A172 (cell line): ENCODE data around the gene ITIH4. TPM values are rescaled to one million over a fixed set of nuclear protein-coding genes. Genes with fewer than 3 reads are reported as not detected.

ENCODE experiments used
- DNase-seq: peaks from one replicate; pipeline ENCODE4 v3.0.0-alpha.2; 2015; ENCODE audit warnings: low spot score
- total RNA-seq: library from RNA; depleted of rRNA; stranded (reverse); fragments of >200 nt; shearing (Covaris generic); gene quantifications from 2 replicates; pipeline ENCODE4 v1.2.3, GENCODE V29; 2014

ITIH4 gene
- total RNA-seq, 1 experiment from 2014 or later, result 1.1 TPM

GRCh38 chr3:52848617-52849016 is 18.1 kb upstream of the ITIH4 start:
- DNase-seq, result peak; percentile 42

- DNase-seq, result no peak
Measured at GRCh38 chr3:52847726-52848125, 17.3 kb upstream of the ITIH4 start.

GRCh38 chr3:52847241-52847640 is 16.8 kb upstream of the ITIH4 start:
- DNase-seq, result no peak

DNA sequence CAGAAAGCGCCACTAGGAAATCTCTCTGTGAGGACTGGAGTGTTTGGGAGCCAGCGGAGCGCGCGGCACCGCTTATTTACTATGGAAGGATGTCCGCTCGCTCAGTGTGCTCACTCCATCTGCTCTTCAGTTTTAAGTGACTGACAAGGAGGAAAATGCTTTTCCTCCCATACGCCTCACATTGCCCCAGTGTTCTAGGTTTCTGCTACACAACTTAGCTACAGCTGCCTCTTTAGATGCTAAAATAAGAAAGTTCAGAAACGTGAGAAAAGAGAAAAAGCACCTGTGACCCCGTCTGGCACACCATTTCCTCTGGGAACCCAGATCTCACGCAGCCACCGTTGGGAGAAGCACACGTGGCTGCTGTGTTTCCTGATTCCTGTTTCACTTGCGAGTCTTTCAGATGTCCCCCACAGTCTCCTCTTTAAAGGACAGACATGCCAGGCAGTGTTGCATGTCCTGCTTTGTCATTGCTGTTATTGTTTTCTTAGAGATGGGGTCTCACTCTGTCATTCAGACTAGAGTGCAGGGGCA is 16.0 kb upstream of the ITIH4 start:
- no peak for DNase-seq

DNA sequence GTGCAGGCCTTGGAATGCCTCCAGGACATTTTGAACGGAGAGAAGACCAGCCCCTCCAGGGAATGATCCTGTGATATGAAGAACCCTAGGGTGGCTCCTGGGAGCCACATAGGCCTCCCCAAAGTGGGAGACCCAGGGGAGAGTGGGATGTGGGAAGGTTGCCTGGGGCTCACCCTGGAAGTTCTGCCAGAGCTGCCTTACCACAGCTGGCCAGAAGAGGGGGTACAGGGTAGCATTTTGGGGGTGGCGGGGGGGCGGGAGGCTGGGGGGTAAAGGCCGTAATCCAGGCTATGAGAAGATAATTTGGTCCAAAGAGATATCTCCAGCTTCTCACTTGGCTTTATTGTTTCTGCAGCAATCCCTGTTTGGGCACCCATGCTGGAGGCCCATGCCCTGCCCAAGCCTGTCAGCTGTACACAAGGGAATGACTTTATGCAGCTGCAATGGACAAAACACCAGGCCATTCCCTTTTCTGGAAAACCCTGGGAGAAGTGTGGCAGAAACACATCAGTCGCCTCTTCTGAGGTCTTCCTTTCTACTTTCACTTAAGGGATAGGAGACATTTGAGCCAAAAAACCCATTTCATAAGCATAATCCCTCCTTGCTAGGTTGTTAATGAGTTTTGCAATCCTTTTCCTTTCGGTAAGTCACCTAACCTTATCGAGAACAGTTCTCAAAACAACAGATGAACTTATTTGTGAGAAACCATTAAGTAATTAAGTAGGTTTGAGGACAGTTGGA is 15.4 kb upstream of the ITIH4 start:
- DNase-seq, result no peak

DNA sequence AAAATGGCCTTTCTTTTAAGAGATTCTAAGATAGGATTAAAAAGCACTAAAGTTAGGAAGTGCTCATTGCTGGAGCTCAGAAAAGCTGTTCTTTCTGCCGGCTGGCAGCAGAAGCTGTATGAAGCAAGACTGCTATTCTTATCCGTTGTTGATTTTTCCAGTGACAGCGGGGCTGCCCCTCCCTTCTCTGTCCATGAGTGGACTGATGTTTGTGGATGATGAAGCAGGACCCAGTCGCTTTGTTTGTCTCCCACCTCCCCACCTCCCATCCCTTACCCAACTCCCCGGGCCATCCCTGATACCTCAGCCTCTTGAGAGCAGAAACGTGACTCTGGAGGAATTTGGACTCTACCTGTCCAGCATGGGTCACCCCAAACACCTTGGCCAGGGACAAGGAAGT is 14.7 kb upstream of the ITIH4 start:
- DNase-seq, result no peak

DNA sequence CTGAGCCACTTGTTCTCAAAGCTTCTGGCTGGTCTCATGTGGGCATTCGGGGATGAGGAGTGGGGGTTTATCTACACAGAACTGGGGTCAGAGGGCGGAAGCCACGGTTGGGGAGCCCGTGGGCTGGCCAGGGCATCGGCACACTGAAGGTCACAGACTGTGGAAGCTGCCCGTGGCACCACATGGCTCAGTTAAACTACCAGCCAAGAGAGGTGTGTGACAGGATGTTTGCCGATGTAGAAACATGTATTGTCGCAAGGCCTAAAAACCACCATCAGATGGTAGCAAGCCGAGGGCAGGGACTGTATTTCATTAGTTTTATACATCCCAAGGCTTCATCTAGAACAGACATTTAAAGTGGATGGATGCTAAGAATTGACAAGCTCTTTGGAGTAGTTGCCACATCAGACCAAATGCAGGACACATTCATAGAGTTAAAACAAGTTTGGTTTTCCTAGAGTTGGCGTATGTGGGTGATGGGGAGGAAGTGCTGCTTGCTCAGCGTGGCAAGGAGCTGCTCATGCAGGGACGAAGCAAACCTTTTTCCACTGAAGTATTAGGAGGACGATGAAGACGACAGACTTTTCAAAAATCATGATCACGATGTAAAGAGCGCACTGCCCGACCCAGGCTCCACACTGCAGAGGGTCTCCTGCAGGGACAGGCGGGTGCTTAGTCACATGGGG is 14.0 kb upstream of the ITIH4 start:
- no peak for DNase-seq

- DNase-seq, result no peak
Measured at GRCh38 chr3:52843881-52844280, 13.4 kb upstream of the ITIH4 start.

DNA sequence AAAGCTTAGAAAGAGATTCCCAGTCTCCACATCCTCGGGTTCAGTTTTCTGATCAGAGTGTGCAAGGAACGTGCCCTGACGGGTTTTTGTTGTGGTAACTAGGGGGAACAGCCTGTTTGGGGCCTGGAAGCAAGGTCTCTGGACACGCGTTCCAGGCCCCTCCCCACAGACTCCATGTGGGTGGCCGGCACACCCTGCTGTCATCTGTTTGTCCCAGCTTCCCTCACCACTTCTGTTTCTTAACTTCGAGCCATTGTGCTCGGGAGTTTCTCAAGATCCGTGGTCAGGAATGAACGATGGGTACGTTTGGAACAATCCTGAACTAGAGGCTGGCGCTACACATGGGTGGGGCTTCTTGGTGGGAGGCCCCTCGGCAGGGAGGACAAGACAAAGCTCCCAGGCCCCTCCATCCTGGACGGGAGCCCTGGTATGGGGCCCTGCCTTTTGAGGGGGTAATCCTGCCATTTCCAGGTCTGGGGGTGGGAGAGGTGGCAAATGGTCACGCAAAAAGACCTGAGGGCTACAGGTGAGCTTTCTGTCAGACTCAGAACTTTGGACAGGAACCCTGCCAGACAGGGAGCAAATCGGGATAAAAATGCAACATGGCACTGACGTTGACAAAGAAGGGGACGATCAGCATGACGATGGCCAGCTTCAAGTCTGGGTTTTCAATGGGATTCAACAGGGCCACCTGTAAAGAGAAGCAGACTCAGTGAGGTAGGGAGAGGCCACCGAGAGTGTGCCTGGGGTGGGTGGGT is 12.8 kb upstream of the ITIH4 start:
- no peak for DNase-seq

DNA sequence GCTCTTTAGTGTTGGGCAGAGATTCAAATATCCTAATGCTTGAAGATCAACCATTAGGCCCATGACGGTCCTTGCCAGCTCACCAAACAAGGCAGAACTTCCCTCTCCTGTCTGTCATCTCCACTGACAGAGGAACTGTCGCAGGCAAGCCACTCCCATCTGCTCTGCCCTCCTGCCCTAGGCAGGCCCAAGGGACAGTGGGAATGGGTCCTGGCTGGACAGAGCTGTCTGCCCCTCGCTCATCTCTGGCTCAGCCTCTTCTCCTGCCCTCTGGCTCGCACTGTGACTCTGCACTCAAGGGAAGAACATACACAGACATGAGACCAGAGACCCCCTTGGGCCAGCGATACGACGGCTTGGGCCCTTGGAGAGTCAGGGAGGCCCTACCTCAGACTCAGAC is 12.0 kb upstream of the ITIH4 start:
- no peak for DNase-seq

GRCh38 chr3:52841981-52842340 is 11.5 kb upstream of the ITIH4 start:
- no peak for DNase-seq

- DNase-seq, result no peak
Measured at GRCh38 chr3:52841211-52841980, 10.9 kb upstream of the ITIH4 start.

DNA sequence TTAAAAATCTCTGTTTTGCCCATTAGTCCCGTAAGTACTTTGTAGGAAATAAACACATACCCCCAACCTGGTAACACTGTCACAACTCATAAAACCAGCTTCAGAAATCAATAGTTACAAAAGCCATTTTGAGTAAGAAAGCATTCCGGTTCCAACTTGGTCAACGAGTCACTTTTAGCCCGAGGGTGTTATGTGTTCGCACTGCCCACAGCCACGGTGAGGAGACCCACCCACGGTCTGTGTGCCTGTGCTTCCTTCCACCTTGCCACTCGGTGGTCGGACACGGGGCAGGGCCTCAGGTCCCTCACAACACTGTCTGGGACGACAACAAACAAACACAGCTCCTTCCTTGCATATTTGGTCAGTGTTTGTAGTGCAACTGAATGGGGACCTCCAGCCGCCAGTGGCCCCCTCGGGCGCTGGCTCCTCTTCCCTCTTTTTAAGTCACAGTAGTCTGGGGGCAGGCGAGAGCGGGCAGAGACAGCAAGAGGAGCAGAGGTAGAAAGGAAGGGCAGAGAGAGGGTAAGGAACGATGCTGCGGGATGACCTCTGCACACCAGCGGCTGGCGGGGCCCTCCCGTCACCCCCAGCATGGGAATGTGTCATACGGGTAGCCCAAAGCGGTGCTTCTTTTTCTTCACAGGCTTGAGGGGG is 9.5 kb upstream of the ITIH4 start:
- no peak for DNase-seq

- DNase-seq, result no peak
Measured at GRCh38 chr3:52839268-52839575, 8.8 kb upstream of the ITIH4 start.

DNA sequence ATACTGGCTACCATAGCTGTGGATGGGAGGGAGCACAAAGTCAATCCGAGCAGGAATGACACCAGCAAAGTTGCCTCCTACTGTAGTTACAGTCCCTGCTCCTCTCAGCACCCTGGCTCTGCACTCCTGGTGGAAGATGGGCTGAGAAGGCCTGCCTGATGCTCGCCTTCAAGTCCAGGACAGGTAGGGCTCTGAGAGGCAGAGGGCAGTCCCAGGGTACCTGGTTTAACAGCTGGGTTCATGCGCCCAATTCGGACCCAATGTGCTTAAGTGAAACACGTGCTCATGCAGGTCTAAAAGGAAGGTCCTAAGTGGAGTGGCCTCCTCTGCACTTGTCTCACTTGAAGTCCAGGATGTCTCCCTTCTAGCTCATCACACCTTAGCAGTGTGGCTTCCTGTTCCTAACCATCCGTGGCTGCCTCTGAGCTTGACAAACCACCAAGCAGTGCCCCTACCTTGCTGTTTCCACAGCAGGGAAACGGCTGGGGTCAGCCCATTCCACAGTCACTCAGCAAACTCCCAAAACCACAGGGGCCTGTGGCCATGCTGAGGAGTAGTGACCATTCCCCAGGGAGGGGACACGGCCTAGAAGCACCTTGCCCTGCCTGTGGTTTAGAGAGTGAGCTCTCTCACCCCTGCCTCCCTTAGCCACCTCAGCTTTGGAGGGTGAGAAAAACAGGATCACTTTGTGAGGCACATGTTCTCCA is 8.2 kb upstream of the ITIH4 start:
- no peak for DNase-seq

GRCh38 chr3:52836986-52837385 is 6.5 kb upstream of the ITIH4 start:
- no peak for DNase-seq

DNA sequence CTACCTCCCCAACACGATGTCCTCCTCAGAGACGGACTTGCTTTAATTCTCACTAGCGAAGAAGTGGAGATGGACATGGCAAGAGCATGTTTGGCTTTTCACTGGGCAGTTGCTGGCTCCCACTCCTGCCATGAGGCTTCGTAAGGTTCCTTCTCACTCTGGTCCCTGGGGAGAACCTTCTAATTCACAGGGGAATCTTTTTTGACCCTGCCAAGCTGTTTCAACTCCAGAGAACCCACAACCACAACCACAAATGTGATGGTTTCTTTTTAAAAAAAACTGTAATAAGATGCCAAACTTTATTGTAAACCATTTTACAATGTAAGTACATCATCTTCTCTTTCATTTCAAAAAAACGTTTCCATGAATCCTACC is 6.0 kb upstream of the ITIH4 start:
- no peak for DNase-seq

- DNase-seq, result no peak
Measured at GRCh38 chr3:52835766-52836470, 5.4 kb upstream of the ITIH4 start.

- no peak for DNase-seq
Measured at GRCh38 chr3:52834871-52835501, 4.5 kb upstream of the ITIH4 start, which contains the start of gene MUSTN1. Gene MUSTN1 (minus strand): TSS chr3:52835019. CDS start chr3:52834948, 71 bp downstream.

GRCh38 chr3:52833202-52833601 is 2.7 kb upstream of the ITIH4 start:
- no peak for DNase-seq
